NCI-H1694 (cell line): ENCODE data around the gene CADM3.

Experiments used
- DNase-seq: peaks from one replicate; lab custom pipeline; 2025; lab: John Stamatoyannopoulos, UW

CADM3 gene

GRCh38 chr1:159171254-159171687 lies at the start of gene CADM3:
CADM3 (plus strand) TSS chr1:159171615; CDS start chr1:159171766, 151 bp downstream.
- DNase-seq = no peak

GRCh38 chr1:159122005-159122621 lies 49.3 kb upstream of the CADM3 start:
- DNase-seq = no peak

- no peak for DNase-seq
Measured at GRCh38 chr1:159123587-159123986, 47.8 kb upstream of the CADM3 start.

GRCh38 chr1:159132271-159132881 lies 39.0 kb upstream of the CADM3 start:
- DNase-seq = peak; percentile 6

GRCh38 chr1:159140474-159140873 lies 30.9 kb upstream of the CADM3 start:
- DNase-seq = no peak

GRCh38 chr1:159141584-159142390 lies 29.6 kb upstream of the CADM3 start:
- DNase-seq = no peak

DNA sequence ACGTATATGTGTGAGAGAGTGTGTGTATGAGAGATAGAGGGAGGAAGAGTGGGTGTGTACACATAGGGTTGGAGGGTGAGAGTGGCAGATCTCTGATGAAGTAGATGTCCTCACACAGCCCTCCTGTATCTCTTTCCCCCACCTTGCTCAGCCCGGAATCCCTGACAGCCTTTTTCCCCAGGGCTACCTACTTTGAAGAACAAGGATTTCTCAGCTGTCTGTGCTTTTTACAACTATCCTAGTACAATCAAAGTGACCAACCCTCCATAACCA lies 29.1 kb upstream of the CADM3 start:
- DNase-seq = no peak

DNA sequence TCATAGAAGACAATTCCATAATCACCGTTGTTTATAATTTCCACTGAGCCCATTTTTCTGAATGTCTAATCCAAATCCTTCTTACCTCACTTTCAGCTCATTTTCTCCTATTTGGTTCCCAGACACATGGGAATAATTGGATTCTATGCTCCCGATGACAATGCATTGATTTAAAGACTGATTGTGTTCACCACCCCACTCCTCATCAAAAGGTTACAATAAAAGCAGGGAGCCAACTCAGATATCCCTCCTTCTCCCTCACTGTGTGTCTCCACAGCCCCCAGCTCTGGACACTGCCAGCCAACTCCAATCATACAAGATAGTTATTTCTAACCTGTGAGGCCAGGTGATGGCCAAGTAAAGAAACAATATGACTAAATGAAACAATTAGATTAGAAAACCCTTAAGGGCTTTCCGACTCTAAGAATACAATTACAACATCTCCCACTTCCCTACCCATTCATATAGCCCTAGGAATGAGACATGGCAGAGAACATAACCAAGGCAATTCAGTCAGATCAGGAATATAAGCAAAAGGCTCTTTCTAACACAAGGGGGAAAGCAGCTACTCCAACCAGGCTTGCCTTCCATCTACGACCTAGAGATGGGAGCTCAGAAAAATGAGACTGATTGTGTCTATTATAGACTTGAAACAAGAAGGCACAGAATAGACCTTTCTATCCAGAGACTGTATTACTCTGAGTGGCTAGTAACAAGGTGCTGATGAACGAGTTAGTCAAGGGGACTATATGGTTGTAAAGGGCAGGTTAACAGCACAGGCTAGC lies 28.5 kb upstream of the CADM3 start:
- DNase-seq = no peak

- no peak for DNase-seq
Measured at GRCh38 chr1:159144571-159144970, 26.8 kb upstream of the CADM3 start.

DNA sequence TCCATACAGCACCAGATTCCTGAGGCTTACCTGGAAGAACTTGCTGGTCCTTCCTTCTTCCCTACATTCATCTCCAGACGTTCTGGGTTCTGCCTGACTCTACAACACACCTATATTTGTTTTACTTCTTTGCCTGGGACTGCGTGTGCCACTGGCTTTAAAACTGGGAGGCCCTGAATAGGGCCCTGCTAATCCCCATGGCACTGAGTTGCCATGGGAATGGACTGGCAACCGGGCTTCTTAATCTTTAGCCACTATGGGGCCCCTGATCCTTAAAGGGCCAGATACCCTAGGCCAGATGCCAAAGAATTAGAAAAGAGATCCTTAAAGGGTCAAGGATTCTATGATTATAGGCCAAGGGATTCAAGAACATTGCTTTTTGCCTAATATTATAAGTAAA lies 24.4 kb upstream of the CADM3 start:
- no peak for DNase-seq

- DNase-seq = no peak
Measured at GRCh38 chr1:159152031-159152430, 19.4 kb upstream of the CADM3 start.

GRCh38 chr1:159161001-159161718 lies 10.3 kb upstream of the CADM3 start:
- peak; percentile 43 for DNase-seq

DNA sequence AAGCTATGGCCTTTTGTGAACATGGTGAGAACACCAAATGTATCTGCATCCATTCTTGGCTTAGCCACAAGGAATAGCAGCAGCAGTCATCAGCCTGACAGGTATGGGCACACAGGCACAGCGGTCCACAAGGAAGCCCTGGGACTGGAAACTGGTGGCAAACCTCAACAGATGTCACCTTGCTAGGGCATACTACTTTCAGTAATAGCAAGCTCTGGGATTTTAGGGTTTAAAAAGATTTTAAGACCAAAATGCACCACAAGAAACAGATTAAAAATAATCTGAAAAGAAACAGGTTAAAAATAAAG lies 9.7 kb upstream of the CADM3 start:
- no peak for DNase-seq

DNA sequence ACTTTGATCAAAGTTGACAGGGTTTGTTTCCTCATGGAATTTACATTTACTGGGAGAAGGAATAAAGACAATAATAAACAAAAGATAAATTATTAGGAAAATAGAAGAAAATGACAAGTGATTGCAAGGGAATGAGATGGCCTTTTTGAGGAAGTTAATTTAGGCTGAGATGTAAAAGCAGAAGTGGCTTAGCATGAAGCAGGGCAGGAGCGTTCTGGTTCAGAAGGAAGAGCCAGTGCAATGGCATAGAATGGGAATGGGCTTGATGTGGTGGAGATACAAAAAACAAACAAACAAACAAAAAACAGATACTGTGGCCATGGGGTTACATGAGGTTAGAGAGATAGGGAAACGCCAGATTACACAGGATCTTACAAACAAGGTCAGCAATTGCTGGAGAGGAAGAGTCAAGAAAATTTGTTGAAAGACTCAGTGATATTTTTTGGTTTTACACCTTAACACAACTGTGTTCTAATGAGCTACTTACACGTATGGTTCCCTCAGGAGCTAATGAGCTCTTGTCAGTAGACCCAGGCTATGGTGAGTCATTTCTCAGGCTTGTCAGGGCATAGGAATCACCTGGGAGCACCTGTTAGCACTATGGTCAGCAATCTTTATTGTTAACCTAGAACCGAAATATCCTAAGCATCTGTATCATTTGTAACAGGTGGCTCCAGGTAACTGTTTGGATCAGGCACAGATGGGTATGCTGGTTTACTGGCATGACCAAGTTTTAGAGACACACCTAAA lies 8.7 kb upstream of the CADM3 start:
- no peak for DNase-seq

DNA sequence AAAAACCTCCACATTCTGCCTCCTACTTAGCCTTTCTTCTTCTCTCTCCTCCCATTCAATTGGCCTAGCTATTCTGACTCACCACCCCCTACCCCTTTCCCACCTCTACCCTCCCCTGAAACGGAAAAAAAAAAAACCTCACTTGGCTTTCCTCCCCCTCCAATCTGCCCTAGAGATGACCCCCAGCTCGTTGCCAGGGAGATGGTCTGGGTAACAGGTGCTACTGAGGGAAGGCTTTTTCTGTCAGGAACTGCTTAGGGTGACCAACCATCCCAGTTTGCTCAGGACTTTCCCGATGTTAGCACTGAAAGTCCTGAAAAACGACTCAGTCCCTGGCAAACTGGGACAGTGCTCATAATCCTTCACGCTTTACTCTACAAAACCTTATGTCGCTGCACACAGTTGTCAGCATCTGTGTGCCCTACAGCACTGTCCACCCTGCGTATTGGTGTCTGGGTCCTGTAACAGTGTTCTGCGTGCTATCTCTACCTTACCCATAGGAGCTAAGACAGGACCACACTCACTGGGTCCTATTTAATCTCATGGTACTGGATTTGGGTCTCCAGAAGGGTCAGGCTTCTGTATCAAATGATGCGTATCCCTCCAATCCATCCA lies 7.7 kb upstream of the CADM3 start:
- DNase-seq = no peak

- no peak for DNase-seq
Measured at GRCh38 chr1:159168043-159168442, 3.4 kb upstream of the CADM3 start.

DNA sequence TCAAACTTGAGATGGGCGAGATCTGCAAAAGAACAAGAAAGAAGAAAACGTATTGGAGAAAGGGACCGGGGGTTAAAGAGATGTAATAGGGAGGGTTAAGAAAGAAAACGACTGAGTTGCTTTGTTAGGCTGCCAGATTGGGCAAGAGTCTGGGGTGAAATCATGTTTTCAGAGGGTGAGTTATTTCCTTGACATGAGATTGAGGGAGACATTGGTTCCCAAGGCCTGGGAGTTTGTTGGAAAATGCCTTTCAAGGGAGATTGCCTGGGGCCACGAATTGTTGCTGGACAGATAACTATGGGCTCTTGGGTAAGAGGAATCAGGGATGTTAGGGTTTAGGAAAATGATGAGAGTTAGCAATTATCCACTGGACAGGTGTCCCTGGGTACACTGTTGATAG lies 776 bp upstream of the CADM3 start:
- no peak for DNase-seq

GRCh38 chr1:159171688-159172501 lies 480 bp downstream of the CADM3 start:
- DNase-seq = no peak

DNA sequence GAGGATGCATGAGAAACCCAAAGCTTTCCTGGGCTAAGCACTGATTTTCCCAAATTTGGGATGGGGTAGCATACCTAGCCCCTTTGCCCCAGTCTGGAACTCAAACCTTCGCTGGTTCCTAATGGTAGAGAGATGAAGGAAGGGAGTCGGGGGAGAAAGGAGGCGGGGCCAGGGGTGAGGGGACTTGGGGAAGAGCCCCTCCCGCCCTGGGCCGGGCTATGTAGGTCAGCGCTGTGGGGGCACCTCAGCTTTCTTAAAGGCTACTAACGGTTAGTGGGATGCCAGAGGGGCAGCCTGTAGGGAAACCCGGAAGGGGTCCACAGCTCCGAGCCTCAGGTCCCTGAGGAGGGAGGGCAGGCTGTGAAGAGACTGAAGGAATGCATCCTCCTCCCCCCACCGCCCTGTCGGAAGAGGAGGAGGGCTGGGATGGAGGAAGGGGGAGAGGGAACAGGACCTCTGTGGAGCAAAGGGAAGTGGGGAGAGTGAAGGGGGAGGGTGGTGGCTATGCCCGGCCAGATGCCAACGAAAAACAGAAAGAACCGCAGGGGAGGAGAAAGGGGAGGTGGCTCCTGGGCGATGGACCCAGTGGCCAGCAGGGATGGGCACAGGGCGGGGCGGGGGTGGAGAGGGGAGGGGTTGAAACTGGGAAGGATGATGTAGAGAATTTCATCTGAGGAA lies 1.3 kb downstream of the CADM3 start:
- DNase-seq = no peak

DNA sequence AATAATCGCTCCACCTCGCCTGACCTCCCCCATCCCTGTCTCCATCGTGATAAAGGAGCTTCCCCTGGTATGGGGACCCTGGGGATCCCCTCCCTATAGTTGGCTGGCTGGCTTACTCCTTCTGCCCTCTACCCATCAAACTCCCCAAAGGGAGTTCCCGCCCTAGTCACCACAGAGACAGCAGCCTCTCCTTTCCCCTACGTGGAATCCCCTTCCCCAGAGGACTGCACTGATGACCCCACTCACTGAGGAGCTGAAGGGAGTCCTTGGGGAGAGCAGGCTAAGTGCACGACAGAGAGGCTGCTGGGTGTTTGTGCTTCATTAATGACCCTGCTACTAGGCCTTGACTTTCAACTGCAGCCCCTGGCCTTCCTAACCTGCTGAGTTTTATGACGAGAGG lies 1.9 kb downstream of the CADM3 start:
- DNase-seq = no peak
